Inflammatory macrophage treated with lipopolysaccharide for 4 hours (primary cell): ENCODE results near the gene ADAM8.

Experiments
- DNase-seq: peaks from one replicate; pipeline ENCODE4 v3.0.0-alpha.2; 2020

ADAM8 gene

DNA sequence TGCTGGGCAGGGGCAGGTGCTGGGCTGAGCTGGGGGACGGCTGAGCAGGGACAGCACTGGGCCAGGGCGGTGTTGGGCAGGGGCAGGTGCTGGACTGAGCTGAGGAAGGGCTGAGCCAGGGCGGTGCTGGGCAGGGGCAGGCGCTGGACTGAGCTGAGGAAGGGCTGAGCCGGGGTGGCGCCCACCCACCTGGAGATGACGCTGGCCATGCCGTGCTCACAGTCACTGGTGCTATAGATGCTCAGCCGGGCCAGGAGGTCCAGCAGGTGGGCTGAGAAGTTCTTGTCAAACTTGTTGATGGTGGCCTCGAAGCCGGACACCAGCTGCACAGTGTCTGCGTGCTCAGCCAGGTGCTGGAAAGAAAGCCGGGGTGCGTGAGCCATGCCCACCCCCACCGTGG is 4.4 kb upstream of the ADAM8 start:
- no peak for DNase-seq

DNA sequence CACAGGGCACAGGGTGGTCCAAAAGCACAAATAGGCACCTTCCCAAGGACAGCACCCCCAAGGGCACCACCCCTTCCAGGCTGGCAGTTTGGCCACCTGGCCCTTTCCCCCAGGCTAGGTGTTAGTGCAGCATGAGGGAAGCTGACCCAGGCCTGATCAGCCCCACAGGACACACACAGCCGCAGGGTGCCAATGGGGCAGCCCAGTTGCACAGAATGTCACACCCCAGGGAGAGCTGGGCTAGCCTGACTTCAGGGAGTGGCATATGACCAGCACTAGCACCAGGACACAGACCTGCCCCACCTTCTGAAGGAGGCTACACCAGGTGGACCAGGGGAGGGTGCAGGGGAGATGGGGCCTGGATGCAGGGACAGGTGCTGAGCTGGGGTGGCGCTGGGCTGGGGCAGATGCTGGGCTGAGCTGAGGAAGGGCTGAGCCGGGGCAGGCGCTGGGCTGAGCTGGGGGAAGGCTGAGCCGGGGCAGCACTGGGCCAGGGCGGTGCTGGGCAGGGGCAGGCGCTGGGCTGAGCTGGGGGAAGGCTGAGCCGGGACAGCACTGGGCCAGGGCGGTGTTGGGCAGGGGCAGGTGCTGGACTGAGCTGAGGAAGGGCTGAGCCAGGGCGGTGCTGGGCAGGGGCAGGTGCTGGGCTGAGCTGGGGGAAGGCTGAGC is 3.9 kb upstream of the ADAM8 start:
- no peak for DNase-seq

DNA sequence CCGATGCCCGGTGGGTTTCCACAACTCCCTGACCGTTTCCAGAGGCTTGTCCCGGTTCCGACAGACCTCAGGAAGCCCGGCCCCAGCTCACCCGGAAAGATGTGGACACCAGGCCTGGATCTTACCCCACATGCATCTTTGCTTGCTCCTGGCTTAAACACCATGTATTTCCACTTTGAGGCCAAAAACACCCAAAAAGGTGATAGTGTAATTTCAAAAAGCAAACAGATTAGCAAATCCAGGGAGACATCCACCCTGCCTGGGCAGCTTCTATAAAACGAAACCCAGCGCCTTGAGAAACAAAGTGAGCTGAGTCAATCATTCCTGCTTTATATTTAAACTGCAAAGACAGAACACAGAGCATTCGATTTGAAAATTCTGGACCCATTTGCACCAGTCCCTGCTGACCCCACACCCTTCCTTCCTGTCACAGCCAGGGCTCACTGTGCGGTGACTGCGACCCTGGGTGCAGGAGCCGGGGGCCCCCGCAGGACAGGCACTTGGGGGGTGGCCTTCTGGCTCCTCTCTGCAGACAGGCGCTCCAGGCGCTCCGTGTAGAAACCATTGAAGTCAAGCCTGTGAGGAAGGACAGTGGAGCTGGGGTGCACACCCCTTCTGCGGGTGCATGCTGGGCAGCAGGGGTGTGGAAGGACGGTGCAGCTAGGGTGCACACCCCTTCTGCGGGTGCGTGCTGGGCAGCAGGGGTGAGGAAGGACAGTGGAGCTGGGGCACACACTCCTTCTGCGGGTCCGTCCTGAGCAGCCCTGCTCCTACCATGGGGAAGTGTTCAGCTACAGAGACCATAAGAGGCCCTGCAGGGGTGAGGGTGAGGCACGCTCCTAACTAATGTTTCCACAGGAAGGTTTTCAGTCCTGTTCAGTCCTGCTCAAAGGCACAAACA is 2.9 kb upstream of the ADAM8 start:
- DNase-seq: peak; percentile 62

DNA sequence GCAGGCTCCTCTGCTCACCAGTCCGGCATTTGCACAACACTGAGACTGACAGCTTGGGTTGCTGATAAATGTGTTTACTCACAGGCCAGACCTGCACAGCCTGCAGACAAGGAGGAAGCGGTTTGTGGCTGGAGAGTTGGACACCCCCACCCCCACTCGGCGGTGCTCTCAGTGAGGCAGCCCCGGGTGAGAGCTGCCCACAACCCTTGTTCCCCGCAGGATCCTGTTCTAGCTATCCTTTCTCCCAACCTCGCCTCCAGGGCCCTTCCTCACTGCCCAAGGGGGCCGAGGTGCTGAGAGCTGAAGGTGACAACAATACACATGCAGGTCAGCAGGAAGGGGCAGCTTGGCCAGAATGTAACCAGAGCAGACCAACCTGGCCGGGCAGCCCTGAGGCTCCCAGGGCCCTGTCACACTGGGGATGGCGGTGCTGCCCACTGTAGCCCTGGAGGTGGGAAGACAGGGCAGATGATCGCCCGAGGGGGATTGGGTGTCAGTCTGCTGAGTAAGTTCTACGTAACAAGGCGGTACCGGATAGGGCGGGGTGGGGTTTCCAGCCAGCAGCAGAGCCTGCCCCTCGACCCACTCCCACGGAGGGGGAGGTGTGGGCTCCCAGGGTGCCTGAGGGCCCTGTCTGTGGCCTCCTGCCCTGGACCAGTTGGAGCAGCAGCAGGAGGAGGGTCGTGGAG is 2.1 kb upstream of the ADAM8 start:
- DNase-seq: peak; percentile 81

DNA sequence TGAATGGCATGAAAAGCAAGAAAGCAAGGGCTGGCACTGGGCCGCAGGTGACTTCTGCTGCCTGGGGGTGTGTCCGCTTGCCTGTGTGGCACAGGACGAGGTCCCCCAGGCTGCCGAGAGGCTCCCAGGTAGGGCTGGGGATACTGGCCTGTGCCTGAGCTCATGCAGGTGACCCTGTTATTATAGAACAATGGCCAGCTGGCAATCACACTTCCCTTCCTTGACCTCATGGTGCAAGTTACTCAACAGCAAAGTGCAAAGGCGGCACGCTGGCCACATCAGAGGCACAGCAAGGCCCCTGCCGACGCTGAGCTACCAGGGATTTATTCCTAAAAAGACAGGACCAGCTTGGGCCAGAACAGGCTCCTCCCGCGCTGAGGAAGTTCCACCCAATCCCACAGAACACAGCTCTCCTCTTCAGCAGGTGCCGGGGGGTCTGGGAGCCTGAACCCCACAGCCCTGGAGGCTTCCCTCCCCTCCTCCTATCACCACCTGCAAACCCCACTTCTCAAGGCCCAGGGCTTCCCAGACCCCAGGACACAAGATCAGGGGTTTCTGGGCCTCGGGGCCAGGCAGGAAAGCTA is 1.4 kb upstream of the ADAM8 start:
- DNase-seq: peak; percentile 58

DNA sequence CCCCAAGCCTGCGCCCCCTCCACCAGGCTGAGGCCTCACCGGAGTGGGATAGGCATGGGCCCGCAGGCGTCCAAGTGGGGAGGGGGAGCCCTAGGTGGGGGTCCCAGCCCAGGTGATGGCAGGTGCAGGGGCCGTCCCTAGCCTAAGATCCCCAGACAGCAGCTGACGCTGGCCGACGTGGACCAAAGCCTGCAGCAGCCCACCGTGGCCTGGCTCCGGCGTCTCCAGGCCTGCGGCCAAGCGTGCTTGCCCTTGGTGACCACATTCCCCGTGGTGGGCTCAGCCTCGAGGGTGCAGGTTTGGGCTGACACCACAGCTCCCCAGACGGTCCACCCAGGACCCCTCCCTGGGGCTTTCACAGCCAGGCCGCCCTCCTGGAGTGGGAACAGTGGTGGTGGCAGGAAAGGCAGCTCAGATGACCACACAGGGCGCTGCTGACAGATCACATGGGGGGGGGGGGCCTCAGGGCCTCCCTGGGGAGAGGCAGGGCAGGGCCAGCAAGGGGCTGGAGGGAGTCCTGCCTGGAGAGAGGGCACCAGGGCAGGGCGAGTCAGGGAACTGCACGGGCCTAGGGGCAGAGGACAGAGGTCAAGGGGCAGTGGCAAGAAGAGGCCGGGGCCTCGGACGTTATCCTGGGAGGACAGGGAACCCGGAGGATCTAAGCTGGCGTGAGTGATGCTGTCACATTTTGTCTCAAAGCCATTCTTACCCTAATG is 767 bp upstream of the ADAM8 start:
- DNase-seq: no peak

DNA sequence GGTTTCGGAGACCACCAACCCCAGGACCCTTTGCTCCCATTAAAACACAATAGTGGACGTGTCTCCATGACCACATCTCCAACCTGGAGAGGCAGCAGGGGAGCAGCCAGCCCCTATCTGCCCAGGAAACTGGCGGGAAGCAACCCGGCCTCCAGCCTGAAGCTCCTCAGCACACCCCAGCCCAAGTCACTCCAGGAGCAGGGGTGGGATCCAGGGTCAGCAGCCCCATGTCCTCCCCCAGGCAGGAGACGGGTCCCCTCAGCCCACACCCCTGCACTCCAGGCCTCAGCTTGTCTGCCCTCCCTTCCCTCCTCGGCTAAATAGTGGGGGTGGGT is 601 bp downstream of the ADAM8 start:
- DNase-seq: no peak

DNA sequence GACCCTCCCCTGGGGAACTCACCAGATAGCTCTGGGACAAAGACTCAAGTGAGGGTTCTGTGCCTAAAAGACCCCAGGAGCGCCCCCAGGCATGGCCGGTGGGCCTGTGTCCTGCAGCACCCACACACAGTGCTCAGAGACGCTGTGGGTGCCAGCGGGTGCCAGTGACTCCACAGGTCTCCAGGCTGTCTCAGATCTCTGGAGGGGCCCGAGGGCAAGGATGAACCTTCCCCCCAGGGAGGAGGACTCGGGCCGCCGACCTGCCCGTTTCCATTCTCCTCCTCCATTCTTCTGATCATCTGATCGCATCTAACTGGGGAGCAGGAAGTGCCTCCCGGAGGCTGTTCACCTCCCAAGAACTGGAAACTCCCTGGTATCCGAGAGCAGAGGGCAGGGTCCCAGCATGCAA is 980 bp downstream of the ADAM8 start:
- no peak for DNase-seq

DNA sequence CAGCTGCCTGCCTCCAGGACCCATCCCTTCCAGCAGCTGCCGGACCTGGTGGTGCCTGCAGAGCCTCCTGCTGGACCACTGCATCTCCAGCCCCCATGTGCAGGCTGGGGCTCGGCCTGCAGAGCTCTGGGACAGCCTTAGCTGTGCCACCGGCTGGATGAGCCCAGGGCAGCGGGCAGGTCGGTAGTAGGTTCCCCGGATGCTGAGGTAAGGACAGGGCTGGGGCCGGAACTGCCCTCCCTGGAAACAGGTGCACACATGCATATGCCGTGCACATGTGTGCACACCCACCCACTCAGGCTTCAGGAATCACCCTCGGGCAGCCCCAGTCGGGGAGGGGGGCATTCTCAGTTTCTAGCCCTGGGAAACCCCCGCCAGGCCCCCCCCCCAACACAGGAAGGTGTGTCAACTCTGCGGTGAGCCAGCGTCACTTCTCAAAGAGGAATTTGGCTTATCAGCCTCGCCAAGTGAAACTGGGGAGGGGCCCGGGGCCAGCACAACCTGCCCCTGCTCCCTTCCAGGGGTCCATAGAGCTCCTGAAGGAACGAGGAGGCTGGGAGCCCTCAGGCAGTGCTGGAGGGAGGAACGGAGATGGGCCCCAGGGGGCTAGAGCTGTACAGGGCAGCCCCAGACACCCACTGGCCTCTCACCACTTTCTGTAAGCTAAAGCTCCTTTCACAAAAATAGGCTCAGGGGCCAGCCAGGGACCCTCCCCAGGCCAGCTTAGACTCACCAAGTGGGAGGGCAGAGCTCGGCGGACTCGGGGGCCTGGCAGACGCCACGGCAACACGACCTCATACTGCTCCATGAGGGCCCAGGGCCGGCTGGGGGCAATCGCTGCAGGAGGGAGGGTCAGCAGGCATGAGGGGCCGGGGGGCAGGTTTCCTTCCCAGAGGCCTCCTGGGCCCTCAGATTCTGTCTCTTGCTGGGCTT is 1.7 kb downstream of the ADAM8 start:
- peak; percentile 25 for DNase-seq

DNA sequence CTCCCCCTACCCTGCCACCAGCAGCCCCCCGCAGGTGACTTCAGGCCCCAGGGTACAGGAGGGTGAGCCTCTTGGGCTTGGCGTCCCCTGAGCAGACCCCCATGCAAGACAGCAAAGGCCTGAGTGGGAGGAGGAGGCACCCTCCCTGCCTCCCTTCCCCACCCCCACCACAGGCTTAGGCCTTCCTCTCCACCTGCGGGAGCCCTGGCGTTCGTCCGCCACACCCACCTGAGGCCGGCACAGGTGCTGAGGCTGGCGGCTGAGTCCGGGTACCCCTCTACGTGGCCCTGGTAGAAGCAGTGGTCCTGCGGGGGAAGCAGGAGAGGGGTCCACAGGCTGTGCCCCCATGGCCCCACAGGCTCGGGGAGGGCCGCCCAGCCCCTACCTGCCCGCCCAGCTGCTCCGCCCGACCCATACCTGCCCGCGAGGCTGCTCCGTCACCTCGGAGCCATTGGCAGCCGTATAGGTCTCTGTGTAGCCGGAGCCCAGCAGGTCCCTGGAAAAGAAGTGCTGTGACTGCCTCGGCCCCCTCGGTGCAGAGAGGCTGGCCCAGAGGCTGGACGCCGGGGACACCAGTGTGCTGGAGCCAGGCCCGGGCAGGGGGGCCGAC is 3.0 kb downstream of the ADAM8 start:
- DNase-seq: no peak

DNA sequence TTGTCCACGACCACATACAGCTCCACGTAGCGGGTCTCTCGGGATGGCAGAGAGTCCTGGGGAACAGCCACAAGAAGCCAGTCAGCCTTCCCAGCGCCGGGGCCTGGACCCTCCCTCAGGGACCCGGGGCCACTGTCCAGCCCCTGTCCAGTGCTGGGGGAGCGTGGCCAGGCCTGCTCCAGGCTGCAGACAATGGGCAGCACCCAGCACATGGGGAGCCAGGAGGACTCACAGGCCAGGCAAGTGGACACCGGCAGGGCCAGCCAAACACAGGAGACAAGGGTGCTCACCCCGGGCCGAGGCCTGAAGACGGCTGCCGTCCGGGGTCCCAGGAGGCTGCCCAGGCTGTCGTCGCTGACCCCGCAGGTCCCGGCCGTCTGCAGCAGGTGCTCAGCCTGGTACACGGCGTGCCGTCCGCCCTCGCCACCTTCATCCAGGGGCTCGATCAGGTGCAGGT is 3.7 kb downstream of the ADAM8 start:
- no peak for DNase-seq

DNA sequence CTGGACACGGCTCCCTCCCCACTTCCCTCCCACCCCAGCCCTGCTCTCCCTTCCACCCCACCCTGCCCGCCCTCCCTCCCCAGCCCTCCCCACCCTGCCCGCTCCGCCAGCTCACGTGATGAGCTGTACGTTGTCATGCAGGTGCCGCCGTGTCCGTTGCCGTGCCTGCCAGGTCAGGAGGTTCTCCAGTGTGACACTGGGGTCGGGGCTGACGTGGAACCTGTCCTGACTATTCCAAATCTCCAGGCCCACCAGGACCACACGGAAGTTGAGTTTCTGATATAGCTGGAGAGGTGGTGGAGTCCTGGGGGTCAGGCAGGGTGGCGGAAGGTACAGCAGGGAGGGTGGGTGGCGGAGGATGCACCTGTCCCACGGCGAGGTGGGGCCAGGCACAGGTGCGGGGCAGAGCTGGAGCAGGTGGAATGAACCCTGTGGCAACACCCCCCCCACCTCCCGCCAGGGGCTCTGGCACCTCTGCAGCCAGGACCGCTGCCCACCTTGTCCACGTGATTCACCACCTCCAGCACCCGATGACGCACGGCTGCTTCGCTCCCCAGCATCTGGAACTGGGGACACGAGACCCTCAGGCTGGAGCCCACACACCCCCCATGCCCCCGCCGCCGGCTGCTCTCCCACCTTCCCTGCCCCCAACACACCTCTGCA is 4.2 kb downstream of the ADAM8 start:
- no peak for DNase-seq

DNA sequence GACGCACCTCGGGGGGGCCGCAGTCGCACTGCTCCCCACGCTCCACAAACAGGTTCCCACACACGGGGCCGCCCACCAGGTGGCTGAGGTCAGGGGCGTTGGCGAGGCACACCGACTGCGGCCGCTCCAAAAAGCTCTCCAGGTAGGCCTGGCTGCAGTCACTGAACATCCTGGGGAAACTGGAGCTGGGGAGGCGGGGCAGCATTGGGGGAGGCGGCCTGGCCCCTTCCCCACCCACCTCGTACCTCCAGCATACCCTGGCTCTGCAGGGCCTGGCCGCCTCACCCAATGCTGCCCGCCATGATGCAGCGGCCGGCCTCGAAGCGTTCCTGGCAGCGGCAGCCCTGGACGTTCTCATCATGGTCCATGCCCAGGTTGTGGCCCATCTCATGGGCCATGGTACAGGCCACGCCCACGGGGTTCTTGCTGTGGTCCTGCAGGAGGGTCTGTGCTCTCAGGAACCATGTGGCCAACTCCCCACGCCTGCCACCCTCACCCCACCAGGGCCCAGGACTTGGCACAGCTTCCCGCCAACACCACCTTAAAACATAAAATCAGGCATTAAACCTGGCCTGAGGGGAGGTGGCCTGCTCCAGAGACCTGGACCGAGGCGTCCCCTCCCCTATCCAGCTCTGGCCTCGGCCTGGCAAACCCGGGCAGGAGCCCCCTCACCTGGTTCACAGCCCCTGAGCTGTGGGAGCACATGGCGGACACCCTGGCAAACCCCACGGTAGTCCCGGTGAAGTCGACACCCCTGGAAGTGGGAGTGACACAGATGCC is 5.0 kb downstream of the ADAM8 start:
- no peak for DNase-seq

DNA sequence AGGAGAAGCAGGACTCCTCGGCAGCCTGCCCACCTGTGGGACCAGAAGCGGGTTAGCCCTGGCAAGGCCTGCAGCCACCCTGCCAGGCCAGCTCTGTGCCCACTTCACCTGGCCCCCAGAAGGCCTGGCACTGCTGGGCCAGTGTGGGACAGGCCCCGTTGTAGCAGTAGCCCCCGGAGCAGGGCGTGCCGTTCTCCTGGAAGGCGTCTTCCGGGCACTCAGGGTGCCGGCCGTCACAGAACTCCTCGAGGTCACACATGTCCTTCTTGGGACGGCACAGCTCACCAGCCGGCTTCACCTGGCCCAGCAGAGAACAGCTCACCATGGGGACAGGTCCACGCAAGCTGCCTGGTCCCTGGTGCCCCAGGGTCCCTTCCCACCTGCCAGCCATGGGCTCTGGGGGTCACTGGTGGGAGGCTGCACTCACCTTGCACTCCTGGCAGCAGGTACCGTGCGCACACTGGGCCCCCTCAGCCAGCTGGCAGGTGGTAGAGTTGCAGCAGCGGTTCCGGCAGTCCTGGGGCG is 5.8 kb downstream of the ADAM8 start:
- no peak for DNase-seq

DNA sequence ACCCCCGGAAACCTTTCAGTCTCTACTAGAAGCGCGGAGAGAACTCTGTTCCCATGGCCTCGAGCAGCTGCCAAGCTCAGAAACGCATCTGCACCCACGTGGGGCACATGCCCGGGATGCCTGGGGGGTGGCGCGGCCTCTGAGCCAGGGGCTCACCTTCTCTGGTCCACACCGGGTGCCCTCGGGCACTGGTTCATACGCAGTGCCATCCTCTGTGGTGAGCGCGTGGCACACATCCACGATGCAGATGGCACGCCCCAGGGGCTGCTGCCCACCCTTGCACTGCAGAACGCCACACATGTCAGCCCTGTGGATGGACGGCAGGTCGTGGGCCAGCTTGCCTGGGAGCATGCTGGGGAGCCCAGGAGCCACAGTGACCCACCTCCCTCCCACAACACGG is 6.5 kb downstream of the ADAM8 start:
- no peak for DNase-seq

DNA sequence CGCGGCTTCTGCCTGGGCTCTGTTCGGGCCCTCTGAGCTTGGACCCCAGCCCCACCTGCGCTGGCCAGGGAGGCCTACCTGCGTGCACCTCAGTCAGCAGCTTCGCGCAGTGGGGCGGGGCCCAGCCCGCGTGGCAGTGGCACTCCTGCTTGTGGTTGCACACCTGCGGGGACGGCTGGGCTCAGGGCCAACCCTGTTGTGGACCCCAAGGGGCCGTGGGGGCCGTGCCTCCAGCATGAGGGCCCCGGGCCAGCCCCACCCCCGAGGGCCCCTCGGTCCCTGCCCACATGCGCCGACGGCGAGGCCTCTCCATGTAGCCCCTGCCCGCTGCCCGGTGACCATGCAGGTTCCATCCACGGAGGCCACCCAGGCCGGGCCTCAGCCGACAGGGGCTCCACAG is 7.3 kb downstream of the ADAM8 start:
- no peak for DNase-seq

DNA sequence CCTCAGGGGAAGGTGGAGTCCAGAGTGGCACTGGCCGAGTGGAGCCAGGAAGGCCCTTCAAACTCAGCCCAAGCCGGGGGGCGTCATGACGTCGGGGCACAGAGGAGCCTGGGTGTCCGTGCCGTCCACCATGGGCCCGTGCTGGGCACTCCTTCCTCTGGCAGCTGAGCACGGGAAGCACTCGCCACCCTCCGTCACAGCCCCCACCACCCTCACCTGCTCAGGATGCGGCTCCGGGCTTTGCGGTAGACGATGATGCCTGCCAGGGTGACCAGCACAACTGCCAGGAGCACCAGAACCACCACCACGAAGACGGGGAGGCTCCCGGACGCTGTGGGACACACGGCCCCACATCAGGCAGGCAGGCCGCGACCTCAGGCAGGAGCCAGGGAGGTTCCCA is 8.1 kb downstream of the ADAM8 start:
- DNase-seq: no peak

DNA sequence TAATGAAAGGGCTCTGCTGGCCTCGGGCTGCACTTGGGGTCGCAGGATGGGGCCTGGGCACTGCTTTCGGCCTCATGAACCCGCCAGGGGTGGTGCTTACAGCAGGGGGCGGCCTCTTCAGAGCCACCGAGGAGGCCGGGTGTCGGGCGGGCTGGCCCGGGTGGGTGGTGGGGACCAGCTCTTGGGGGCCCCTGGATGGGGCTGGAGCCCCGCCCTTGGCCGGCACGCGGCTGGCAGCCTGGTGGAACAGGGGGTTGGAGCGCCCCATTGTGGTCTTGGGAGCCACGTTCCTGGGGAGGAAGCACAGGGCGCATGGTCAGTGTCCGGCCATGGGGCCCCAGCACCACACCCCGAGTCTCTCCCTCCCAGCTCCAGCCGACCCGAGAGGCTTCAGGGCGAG is 8.8 kb downstream of the ADAM8 start:
- DNase-seq: no peak

DNA sequence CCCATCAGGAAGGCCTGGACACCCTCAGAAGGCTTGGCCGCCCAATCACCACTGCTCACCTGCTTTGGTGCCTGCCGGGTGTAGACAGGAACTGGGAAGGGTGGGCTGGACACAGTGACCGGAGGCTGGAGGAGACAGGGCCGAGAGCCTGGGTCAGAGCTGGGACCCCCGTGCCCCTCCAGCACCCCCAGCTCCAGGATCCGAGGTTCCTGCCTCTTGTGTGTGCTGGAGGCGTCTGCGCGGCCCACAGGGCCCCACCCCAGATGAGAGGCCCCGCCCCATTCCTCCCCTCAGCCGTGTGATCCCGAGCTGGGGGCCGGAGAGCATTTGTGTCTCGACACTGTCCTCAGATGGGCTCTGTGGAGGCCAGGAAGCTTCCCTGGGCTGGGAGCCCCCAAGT is 9.4 kb downstream of the ADAM8 start:
- no peak for DNase-seq
